H54 (cell line): ENCODE measurements around the gene REEP5.

ENCODE experiments used
- DNase-seq: peaks from one replicate; pipeline ENCODE4 v3.0.0; 2011; ENCODE audit warnings: low spot score, mixed read lengths; ENCODE audit not compliant: insufficient read length
- FAIRE-seq: peaks from 3 replicates; lab custom pipeline; 2011; peaks lifted over from hg19 to GRCh38; lab: Jason Lieb, UNC
- POLR2A ChIP-seq: IDR thresholded peaks from 2 replicates; pipeline ENCODE4 v1.6.1; 2011; ENCODE audit warnings: low read depth, mild to moderate bottlenecking, low read length

The REEP5 gene

DNA sequence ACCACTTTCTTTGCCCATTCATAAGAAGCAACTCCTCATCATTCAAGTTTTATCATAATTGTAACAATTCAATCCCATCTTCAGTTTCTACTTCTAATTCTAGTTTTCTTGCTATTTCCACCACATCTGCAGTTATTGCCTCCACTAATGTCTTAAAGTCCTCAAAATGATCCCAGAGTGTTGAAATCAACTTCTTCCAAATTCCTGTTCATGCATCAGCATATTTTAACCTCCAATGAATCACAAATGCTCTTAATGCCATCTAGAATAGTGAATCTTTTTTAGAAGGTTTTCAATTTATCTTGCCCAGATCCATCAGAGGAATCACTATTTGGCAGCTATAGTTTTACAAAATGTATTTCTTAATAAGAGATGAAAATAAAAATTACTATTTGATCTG, 64.2 kb downstream of the REEP5 start:
- FAIRE-seq: no peak
- TF ChIP-seq POLR2A: no peak
- DNase-seq: no peak

DNA sequence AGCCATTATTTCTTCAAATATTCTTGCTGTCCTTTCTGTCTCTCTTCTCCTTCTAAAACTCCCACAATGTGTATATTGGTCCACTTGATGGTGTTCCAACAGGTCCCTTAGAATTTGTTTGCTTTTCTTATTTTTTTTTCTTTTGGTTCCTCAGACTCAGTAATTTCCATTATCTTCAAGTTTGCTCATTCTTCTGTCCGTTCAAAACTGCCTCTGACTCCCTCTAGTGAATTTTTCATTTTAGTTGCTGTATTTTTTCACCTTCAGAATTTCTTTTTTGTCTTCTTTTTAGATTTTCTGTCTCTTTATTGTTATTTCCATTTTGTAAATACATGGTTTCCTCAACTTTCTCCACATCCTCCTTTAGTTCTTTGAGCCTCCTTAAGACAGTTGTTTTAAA, 67.4 kb downstream of the REEP5 start:
- FAIRE-seq: no peak
- no peak for TF ChIP-seq POLR2A
- no peak for DNase-seq

DNA sequence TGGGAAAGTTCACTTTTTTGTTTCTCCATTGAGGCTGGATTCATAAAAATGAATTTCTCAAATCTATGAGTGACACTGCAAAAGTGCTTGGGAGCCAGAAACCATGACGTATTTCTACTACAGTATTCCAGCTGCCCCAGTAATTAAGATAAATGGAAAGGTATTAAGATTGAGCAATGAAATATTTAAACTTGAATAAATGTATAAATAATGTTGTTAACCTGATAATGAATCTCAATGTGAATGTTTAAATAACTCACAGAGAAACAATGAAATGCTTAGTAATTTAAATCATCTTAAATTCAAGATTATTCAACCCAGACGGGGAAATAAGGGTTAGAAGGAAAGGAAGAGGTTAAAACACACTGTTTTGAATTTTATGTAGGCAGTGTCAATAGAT, 72.1 kb downstream of the REEP5 start:
- no peak for TF ChIP-seq POLR2A
- FAIRE-seq (no peak), DNase-seq (no peak)

DNA sequence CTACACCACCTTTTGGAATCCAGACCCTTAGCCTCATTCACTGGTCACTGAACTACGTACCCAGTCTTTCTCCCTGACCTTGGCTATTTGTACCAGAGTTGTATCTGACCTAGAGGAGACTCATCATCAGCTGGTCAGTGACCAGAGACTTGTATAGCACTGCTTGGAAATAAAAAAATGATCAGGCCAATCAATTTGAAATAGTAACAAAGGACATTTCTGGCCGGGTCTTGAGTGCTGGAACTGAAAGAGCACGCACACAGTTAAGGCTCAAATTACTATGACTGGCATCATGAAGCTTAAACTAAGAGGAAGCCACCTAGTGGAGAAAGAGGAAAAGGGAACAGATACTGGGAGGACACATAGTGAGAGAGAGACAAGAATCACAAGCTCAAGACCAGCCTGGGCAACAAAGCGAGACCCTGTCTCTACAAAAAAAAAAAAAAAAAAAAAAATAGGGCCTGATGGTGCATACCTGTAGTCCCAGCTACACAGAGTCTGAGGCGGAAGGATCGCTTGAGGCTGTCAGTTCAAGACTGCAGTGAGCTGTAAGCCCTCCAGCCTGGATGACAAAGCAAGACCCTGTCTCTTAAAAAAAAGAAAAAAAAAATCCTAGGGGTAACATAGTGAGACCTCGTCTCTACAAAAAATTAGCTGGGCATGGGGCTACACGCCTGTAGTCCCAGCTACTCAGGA, 73.8 kb downstream of the REEP5 start:
- FAIRE-seq (peak; percentile 94), DNase-seq (peak; percentile 19)
- no peak for TF ChIP-seq POLR2A

DNA sequence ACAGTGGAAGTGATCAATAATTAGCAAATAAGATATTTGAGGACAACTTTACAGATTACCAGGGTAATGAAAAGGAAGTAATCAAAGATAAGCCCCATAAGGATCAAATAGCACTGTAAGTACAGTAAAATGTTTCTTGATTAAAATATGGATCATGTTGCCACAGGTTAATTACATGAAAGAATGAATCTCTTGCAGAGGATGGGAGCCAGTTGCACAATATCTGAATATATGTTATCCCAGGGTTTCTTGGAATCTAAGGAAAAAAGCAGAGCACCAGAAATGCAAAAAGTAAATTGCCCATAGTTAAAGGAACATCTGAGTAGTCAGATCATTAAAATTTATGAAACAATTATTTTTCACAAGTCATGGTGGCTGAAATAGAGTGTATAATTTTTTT, 74.7 kb downstream of the REEP5 start:
- FAIRE-seq (no peak), DNase-seq (no peak)
- TF ChIP-seq POLR2A: no peak

DNA sequence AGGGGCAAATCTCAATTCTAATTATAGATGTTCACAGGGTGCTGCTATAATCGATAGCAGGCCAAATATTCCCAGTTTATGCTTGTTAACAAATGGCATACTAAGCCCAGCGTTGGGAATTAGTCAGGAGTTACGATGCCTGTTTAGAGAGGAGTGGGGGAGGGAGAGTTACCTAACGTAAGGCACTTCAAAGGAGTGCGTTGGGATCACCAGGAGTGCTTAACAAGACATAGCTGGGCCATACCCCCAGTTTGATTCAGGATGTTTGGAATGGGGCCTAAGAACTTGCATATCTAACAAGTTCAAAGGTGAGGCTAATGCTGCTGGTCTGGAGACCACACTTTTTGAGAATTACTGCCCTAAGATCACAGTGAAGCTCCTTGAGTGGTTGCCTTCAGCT, 75.5 kb downstream of the REEP5 start:
- DNase-seq: no peak
- no peak for FAIRE-seq
- no peak for TF ChIP-seq POLR2A

DNA sequence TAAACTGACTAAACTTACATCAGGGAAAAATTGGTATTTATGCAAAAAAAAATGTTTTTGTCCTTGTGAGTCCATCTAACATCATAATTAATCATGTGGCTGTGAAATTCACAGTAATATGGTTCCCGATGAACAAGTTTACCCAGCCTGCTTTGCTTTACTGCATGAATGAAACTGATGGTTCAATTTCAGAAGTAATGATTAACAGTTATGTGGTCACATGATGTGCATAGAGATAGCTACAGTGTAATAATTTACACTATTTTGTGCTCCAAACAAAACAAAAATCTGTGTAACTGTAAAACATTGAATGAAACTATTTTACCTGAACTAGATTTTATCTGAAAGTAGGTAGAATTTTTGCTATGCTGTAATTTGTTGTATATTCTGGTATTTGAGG, 77.5 kb downstream of the REEP5 start:
- TF ChIP-seq POLR2A: no peak
- no peak for FAIRE-seq

DNA sequence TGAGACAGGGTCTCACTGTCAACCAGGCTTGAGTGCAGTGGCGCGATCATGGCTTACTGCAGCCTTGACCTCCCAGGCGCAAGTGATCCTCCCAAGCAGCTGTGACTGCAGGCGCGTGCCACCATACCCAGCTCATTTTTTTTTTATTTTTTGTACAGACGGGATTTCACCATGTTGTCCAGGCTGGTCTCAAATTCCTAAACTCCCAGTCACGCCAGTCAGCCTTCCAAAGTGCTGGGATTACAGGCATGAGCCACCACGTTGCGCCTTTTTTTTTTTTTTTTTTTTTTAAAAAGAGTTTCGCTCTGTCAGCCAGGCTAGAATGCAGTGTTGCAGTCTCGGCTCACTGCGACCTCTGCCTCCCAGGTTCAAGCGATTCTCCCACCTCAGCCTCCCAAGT, 88.1 kb downstream of the REEP5 start:
- no peak for DNase-seq
- no peak for TF ChIP-seq POLR2A
- no peak for FAIRE-seq

More for the DNA sequence above, 77.5 kb downstream of the REEP5 start:
- no peak for DNase-seq

DNA sequence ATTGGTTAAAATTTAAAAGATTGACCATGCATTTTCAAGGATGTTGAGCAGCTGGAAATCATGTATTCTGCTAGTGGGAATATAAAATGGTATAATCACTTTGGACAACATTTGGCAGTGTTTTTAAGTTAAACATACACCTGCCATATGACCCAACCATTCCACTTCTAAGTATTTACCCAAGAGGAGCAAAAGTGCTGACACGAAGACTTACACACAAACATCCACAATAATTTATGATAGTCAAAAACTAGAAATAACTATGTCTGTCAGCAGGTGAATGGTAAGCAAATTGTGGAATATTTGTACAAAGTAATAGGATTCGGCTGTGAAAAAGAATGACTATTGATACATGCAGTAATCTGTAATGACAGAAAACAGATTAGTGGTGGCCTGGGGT, 91.6 kb downstream of the REEP5 start:
- DNase-seq (no peak), FAIRE-seq (no peak)
- TF ChIP-seq POLR2A: no peak
